ENCODE results near the gene LAPTM5. TPM values are rescaled to one million over a fixed set of nuclear protein-coding genes. Genes with fewer than 3 reads are reported as not detected.

LAPTM5 gene
- total RNA-seq, 1 donor from 2014 or later, result 0.77 TPM

- Histone ChIP-seq H3K27ac (ENCODE audit: low read depth, low read length) (no peak overlapping the region), H3K4me2 (ENCODE audit: low read length) (no peak overlapping the region), H4K20me1 (ENCODE audit: insufficient read depth, low read length) (no peaks in the 10 kb centered on the region), H2AFZ (ENCODE audit: low read depth, low read length) (no peak overlapping the region), H3K36me3 (ENCODE audit: insufficient read depth, low read length) (no peaks in the 10 kb centered on the region), H3K27me3 (ENCODE audit: insufficient read depth, low read length) (peaks cover 9% of the 10 kb centered on the region), H3K9me3 (ENCODE audit: insufficient read depth, low read depth, low read length) (no peaks in the 10 kb centered on the region), H3K4me3 (ENCODE audit: insufficient read depth, low read depth, low read length) (no peak overlapping the region), H3K79me2 (ENCODE audit: insufficient read depth, low read length) (no peaks in the 10 kb centered on the region), H3K4me1 (ENCODE audit: insufficient read depth, low read length) (peaks cover 9% of the 10 kb centered on the region), H3K9ac (ENCODE audit: low read length) (no peak overlapping the region)
- peaks cover 10% of the 10 kb centered on the region for H3K9me3 Mint-ChIP-seq (ENCODE audit: unreplicated experiment)
- H3K27me3 Mint-ChIP-seq (ENCODE audit: low read depth, unreplicated experiment), result peaks cover 22% of the 10 kb centered on the region
- DNase-seq (ENCODE audit: low read depth) (no peak), FAIRE-seq (no peak)
- peaks cover 16% of the 10 kb centered on the region for H3K4me1 Mint-ChIP-seq (ENCODE audit: low read depth, unreplicated experiment)
- peaks cover 2% of the 10 kb centered on the region for H3K36me3 Mint-ChIP-seq (ENCODE audit: low read depth, unreplicated experiment)
- no peak for TF ChIP-seq CTCF (IDR thresholded peaks at IDR 0.05; ENCODE audit: insufficient read depth, low read depth, low read length)
- no peak for TF ChIP-seq EZH2 (IDR thresholded peaks at IDR 0.05; ENCODE audit: insufficient read depth, low read length)
- no peak overlapping the region for H3K27ac Mint-ChIP-seq (ENCODE audit: unreplicated experiment)
- H3K4me3 Mint-ChIP-seq (ENCODE audit: unreplicated experiment), result no peak overlapping the region
These were observed 20.1 kb downstream of the LAPTM5 start for GRCh38 chr1:30737357-30738039.

DNA sequence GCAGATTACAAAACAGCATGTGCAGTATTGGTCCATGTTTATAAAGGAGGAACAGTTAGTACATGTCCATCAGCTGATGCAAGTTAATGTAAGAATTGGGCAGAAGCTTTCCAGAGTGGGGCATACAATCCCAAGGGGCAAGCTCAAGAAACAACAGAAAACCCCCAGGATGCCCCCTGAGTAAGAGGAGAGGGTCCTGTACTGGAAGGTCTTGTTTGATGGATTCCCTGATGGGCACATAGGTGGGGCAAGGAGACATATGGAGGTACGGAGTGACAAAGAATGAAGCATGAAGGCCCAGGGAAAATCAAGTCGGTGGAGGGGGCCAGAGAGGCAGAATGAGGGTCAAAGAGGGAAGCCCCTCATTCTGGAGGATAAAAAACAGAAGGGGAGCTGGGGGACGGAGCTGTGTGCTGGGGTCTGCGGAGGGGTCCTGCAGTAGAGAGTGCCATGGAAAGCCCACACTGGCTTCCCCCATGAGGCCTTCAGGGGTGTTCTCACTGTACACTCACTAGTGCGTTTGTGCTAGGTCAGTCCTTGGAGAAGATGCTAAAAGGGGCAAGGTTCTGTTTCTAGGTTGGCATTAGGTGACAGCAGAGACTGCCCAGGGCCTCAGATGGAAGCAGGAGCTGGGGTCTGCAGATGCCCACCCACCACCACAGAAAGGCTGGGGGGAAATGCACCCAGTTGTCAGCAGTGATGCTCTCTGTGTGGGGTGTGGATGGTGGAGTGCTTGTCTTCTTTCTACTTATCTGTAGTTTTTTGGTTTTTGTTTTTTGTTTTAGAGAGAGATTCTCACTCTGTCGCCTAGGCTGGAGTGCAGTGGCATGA is 21.7 kb downstream of the LAPTM5 start:
- no peaks in the 10 kb centered on the region for H4K20me1 ChIP-seq (ENCODE audit: insufficient read depth, low read length)
- H2AFZ ChIP-seq (ENCODE audit: low read depth, low read length), result no peak overlapping the region
- H3K27me3 ChIP-seq (ENCODE audit: insufficient read depth, low read length), result peaks cover 9% of the 10 kb centered on the region
- H3K4me3 ChIP-seq (ENCODE audit: insufficient read depth, low read depth, low read length), result no peak overlapping the region
- DNase-seq (ENCODE audit: low read depth) (no peak), FAIRE-seq (no peak)
- no peak overlapping the region for H3K27ac ChIP-seq (ENCODE audit: low read depth, low read length)
- TF ChIP-seq EZH2 (IDR thresholded peaks at IDR 0.05; ENCODE audit: insufficient read depth, low read length) (no peak), CTCF (IDR thresholded peaks at IDR 0.05; ENCODE audit: insufficient read depth, low read depth, low read length) (no peak)
- Mint-ChIP-seq H3K4me1 (ENCODE audit: low read depth, unreplicated experiment) (peaks cover 12% of the 10 kb centered on the region), H3K27me3 (ENCODE audit: low read depth, unreplicated experiment) (peaks cover 19% of the 10 kb centered on the region), H3K9me3 (ENCODE audit: unreplicated experiment) (peaks cover 10% of the 10 kb centered on the region), H3K36me3 (ENCODE audit: low read depth, unreplicated experiment) (peaks cover 2% of the 10 kb centered on the region), H3K4me3 (ENCODE audit: unreplicated experiment) (no peak overlapping the region), H3K27ac (ENCODE audit: unreplicated experiment) (no peak overlapping the region)
- no peak overlapping the region for H3K9ac ChIP-seq (ENCODE audit: low read length)
- peaks cover 3% of the 10 kb centered on the region for H3K4me1 ChIP-seq (ENCODE audit: insufficient read depth, low read length)
- H3K9me3 ChIP-seq (ENCODE audit: insufficient read depth, low read depth, low read length), result no peaks in the 10 kb centered on the region
- no peaks in the 10 kb centered on the region for H3K36me3 ChIP-seq (ENCODE audit: insufficient read depth, low read length)
- no peaks in the 10 kb centered on the region for H3K79me2 ChIP-seq (ENCODE audit: insufficient read depth, low read length)
- H3K4me2 ChIP-seq (ENCODE audit: low read length), result no peak overlapping the region
